A673 (cell line): ENCODE measurements around the gene ACTR10. TPM values are rescaled to one million over a fixed set of nuclear protein-coding genes. Genes with fewer than 3 reads are reported as not detected.

Source experiments
- Bru-seq: library from RNA; stranded (reverse); fragments of 400-500 nt; gene quantifications from one replicate; lab custom pipeline; 2021; lab: Mats Ljungman, UMichigan
- BruChase-seq, 2 experiments: library from RNA; stranded (reverse); fragments of 400-500 nt; gene quantifications; one replicate each; lab custom pipeline; 2021; lab: Mats Ljungman, UMichigan
- BruUV-seq: library from RNA; stranded (reverse); fragments of 400-500 nt; replicated peaks from 2 replicates; lab custom pipeline; 2021; lab: Mats Ljungman, UMichigan
- CTCF ChIA-PET: fragments of 300-600 bp; sonication (Branson Sonifier 250); formaldehyde crosslinking; loops from one replicate; lab custom pipeline; 2022; ENCODE audit warnings: antibody characterized with exemption; lab: Charles Lee
- POLR2A ChIA-PET: fragments of 300-600 bp; sonication (Branson Sonifier 250); formaldehyde crosslinking; loops from one replicate; lab custom pipeline; 2022; ENCODE audit warnings: antibody characterized with exemption; ENCODE audit not compliant: low non-redundant PET; lab: Charles Lee
- DNase-seq: peaks from one replicate; pipeline ENCODE4 v3.0.0-alpha.2; 2015; ENCODE audit warnings: low spot score
- H3K27ac ChIP-seq: fragments of 200-600 bp; sonication (generic); 2 replicates; pipeline ENCODE4 v1.5.1; 2016; ENCODE audit warnings: mixed run types, low read depth, mild to moderate bottlenecking, mixed read lengths, antibody characterized with exemption, low read length; ENCODE audit not compliant: poor library complexity, severe bottlenecking
- H3K27me3 ChIP-seq: fragments of 200-600 bp; sonication (generic); replicated peaks from 2 replicates; pipeline ENCODE4 v1.6.1; 2017; ENCODE audit warnings: mixed run types, low read depth, mild to moderate bottlenecking, mixed read lengths, antibody characterized with exemption, low read length; ENCODE audit not compliant: insufficient read depth, poor library complexity
- H3K36me3 ChIP-seq: fragments of 200-600 bp; sonication (generic); 2 replicates; pipeline ENCODE4 v1.6.1; 2016; ENCODE audit warnings: mixed run types, mild to moderate bottlenecking, mixed read lengths, antibody characterized with exemption, low read length; ENCODE audit not compliant: insufficient read depth, poor library complexity, severe bottlenecking
- H3K4me1 ChIP-seq: fragments of 200-600 bp; sonication (generic); 2 replicates; pipeline ENCODE4 v1.6.1; 2017; ENCODE audit warnings: mixed run types, mild to moderate bottlenecking, mixed read lengths, antibody characterized with exemption, low read length; ENCODE audit not compliant: insufficient read depth, poor library complexity, severe bottlenecking
- H3K4me3 ChIP-seq: fragments of 200-600 bp; sonication (generic); 2 replicates; pipeline ENCODE4 v1.5.1; 2016; ENCODE audit warnings: low read depth, mixed run types, mild to moderate bottlenecking, mixed read lengths, low read length; ENCODE audit not compliant: poor library complexity, severe bottlenecking
- H3K9me3 ChIP-seq: fragments of 200-600 bp; sonication (generic); 2 replicates; pipeline ENCODE4 v1.6.1; 2016; ENCODE audit warnings: mixed run types, low read depth, mild to moderate bottlenecking, mixed read lengths, antibody characterized with exemption, low read length; ENCODE audit not compliant: poor library complexity, severe bottlenecking
- EZH2 ChIP-seq: fragments of 200-600 bp; sonication (generic); IDR thresholded peaks from 2 replicates; pipeline ENCODE4 v1.6.1; 2017; ENCODE audit warnings: borderline replicate concordance, low read depth, mild to moderate bottlenecking, mixed read lengths, antibody characterized with exemption, low read length; ENCODE audit not compliant: poor library complexity, severe bottlenecking
- intact Hi-C: fragments of 100-400 bp; cut with micrococcal nuclease; formaldehyde crosslinking; loops from one replicate; pipeline ENCODE4 v1.10.0; 2022; ENCODE audit not compliant: unreplicated experiment
- long read RNA-seq: library from polyadenylated mRNA; stranded (forward); transcript quantifications from one replicate; pipeline ENCODE4 v2.0.0, GENCODE V29; 2022
- total RNA-seq: library from RNA; stranded (reverse); gene quantifications from 2 replicates; pipeline ENCODE4 v1.2.3, GENCODE V29; 2021
- TF ChIP-seq, protein P1 (sequence below): fragments of 300-800, 200-600 bp; sonication (generic); conservative IDR thresholded peaks from 2 replicates; pipeline ENCODE4 v1.5.1; 2017; ENCODE audit warnings: low read depth, mild to moderate bottlenecking, antibody characterized with exemption, low read length, moderate library complexity, mixed read lengths

The ACTR10 gene
- total RNA-seq = 54.7 and 68.7 TPM in 2 replicates
- Bru-seq, nascent RNA = percentile 77 among the genes with signal in this experiment
- percentile 78 among the genes with signal in this experiment for BruChase-seq, experiment 1, labeled RNA remaining after a 2-hour chase
- BruChase-seq, experiment 2, labeled RNA remaining after a 6-hour chase = percentile 71 among the genes with signal in this experiment
- long read RNA-seq, transcript ACTR10-201 (13 exons, 2,419 nt) = major isoform, 104 of 120 reads
- long read RNA-seq, partial matches to known transcripts = 1 of 120 reads
- long read RNA-seq, other reads (novel, unspliced or antisense) = 10 of 120 reads

DNA sequence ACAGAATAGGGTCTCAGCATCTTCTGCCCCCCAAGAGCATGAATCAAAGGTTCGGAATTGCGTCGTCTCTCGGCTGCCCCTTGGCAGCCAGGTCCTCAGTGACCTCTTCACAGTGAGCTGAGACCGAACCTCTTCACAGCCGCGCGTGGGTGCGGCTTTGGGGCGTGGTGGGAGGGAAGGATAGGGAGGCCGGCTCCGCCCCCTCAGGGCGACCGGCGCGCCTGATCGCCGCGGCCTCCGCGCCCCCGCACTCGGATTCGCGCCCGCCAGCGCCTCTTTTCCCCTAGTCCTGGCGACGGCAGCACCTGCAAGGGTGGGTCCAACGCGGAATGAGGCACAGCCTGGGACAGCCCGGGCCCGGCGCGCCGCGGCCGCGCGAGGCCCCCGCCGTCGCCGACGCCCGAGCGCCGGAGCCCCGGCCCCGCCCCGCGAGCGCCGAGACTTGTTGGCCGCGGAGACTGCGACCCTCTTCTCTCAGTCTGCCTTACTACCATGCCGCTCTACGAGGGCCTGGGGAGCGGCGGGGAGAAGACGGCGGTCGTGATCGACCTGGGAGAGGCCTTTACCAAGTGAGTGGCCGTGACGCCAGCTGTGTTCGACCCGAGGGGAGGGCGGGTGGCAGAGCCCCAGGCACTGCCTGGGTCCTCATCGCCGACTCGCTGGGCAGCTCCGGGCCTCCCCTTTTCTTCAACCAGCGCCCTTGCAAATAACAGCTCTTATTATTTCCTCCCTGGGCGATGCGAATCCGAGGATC, at the start of gene ACTR10:
Gene ACTR10 (plus strand): TSS at position 424 of the 754 bp plus-strand sequence. CDS start 69 bp downstream, at position 493.
- ChIA-PET CTCF (interaction anchor here (0.6 kb wide), 1 partner anchor 58 kb away, joined by 7 read pairs; no protein-coding TSS in a partner anchor), POLR2A (no interaction called here)
- intact Hi-C loops = no loop called here
- Histone ChIP-seq H3K9me3 (no peaks in the 10 kb centered on the region), H3K4me1 (peaks cover 9% of the 10 kb centered on the region), H3K27me3 (no peaks in the 10 kb centered on the region), H3K36me3 (no peaks in the 10 kb centered on the region), H3K27ac (peak within 1 kb of the TSS; percentile 84), H3K4me3 (peak within 1 kb of the TSS; percentile 90)
- DNase-seq = peak; percentile 92
- BruUV-seq = no TSS peak
- no peak for TF ChIP-seq EZH2
- TF ChIP-seq, protein P1, sequence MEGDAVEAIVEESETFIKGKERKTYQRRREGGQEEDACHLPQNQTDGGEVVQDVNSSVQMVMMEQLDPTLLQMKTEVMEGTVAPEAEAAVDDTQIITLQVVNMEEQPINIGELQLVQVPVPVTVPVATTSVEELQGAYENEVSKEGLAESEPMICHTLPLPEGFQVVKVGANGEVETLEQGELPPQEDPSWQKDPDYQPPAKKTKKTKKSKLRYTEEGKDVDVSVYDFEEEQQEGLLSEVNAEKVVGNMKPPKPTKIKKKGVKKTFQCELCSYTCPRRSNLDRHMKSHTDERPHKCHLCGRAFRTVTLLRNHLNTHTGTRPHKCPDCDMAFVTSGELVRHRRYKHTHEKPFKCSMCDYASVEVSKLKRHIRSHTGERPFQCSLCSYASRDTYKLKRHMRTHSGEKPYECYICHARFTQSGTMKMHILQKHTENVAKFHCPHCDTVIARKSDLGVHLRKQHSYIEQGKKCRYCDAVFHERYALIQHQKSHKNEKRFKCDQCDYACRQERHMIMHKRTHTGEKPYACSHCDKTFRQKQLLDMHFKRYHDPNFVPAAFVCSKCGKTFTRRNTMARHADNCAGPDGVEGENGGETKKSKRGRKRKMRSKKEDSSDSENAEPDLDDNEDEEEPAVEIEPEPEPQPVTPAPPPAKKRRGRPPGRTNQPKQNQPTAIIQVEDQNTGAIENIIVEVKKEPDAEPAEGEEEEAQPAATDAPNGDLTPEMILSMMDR = no peak

DNA sequence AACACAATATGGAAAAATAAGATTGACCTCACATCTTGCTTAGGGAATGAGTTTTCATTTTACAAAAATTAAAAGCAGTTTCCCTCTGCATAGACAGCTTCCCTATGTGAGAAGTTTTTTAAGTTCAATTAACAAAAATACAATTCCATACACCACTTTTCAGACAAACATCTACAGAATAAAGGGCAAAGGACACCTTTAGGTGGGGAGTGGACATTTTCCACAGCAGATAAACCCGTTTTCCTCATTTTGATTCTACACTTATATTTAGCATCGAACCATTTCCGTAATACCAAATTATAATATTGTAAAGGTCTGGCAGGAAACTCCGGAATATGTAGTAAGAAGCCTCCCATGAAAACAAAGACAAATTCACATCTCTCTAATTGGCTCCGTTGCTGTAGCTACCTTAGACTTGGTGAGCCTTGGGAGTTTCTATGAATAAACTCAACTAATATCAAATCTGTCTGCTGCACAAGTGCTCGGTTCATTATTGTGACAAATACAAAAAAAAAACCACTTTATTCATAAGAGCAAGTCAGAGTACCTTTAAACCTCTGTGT, 49.6 kb upstream of the ACTR10 start:
- CTCF ChIA-PET = interaction anchor here (0.6 to 0.7 kb wide), 2 partner anchors 479 to 657 kb away, joined by 3 read pairs; no protein-coding TSS in a partner anchor
- H3K27me3 ChIP-seq = peaks cover 21% of the 10 kb centered on the region
- no peaks in the 10 kb centered on the region for H3K4me1 ChIP-seq
- intact Hi-C loops = no loop called here
- BruUV-seq = no TSS peak
- DNase-seq = no peak
- no peak overlapping the region for H3K27ac ChIP-seq
- TF ChIP-seq EZH2 = no peak
- TF ChIP-seq, protein P1 = no peak
- POLR2A ChIA-PET = interaction anchor here (0.6 kb wide), 1 partner anchor 153 kb away, joined by 3 read pairs; no protein-coding TSS in a partner anchor
- H3K9me3 ChIP-seq = no peaks in the 10 kb centered on the region
- no peak overlapping the region for H3K4me3 ChIP-seq
- H3K36me3 ChIP-seq = no peaks in the 10 kb centered on the region
